NB4 (cell line): ENCODE measurements around the gene SLC16A12.
"Not testable (repeated sequence)": the region's sequence is repeated elsewhere in the genome, so short reads cannot be mapped to it uniquely, and the experiment has no call there.

Experiments
- DNase-seq: peaks from one replicate; pipeline ENCODE4 v3.0.0; 2010; ENCODE audit warnings: low read depth
- H3K4me3 ChIP-seq: one replicate; pipeline ENCODE4 v1.5.1; 2011; ENCODE audit warnings: mild to moderate bottlenecking, low read depth, low read length, moderate library complexity
- MYC ChIP-seq: IDR thresholded peaks from 2 replicates; pipeline ENCODE4 v1.6.1; 2011; ENCODE audit warnings: low read depth, low read length
- POLR2A ChIP-seq: IDR thresholded peaks from 2 replicates; pipeline ENCODE4 v1.6.1; 2011; ENCODE audit warnings: mild to moderate bottlenecking; ENCODE audit not compliant: insufficient read length; ENCODE audit errors: extremely low read depth
- TF ChIP-seq, protein P1 (sequence below): IDR thresholded peaks from 2 replicates; pipeline ENCODE4 v1.6.1; 2011; ENCODE audit warnings: low read depth, low read length
- TF ChIP-seq, protein P2 (sequence below): IDR thresholded peaks from one replicate; pipeline ENCODE4 v1.5.1; 2012; ENCODE audit warnings: low read depth, low read length

SLC16A12 gene

DNA sequence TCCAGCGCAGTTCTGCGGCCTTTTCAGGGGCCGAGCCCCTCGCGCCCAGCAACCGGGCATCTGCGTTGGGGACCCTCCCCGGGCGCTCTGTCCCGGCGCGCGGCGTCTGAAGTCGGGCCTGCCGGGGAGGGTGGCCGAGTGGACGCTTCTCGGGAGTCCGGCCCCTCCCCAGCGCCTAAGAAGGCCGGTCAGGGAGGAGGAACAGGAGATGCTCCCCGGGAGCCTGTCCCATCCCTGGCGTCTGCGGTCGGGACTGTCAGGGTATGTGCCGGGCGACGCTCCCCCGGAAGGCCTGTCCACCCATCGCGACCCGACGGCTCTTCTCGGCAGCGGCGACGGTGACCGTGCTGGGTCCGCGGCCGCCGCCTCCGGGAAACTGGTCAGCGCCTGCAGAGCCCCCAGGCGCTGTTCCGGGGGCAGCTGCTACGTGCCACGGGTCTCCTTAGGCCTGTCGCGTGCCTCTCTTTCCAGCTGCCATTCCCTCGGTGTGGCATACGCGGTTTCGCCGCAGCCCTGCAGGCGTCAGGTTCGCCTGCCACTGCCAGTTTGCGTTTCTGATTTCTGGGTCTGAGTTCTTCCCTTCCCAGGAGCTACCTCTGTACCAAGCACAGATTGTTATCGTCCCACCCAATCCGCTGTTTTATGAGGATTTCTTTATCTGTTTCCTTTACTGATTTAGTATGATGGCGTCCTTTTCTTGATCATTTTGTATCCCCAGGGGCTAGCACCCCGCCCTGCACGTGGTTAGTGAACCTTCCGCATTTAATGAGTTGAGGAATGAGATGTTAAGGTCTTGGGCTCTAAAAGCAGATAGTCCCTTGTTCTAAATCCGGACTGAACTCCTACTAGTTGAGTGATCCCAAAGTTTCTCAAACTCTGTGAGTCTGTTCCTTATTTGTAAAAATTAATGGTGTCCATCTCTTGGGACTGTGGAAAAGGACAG lies 120.2 kb downstream of the SLC16A12 start:
- no peak for TF ChIP-seq MYC
- TF ChIP-seq POLR2A = no peak
- TF ChIP-seq, protein P1, sequence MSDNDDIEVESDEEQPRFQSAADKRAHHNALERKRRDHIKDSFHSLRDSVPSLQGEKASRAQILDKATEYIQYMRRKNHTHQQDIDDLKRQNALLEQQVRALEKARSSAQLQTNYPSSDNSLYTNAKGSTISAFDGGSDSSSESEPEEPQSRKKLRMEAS = no peak
- TF ChIP-seq, protein P2, sequence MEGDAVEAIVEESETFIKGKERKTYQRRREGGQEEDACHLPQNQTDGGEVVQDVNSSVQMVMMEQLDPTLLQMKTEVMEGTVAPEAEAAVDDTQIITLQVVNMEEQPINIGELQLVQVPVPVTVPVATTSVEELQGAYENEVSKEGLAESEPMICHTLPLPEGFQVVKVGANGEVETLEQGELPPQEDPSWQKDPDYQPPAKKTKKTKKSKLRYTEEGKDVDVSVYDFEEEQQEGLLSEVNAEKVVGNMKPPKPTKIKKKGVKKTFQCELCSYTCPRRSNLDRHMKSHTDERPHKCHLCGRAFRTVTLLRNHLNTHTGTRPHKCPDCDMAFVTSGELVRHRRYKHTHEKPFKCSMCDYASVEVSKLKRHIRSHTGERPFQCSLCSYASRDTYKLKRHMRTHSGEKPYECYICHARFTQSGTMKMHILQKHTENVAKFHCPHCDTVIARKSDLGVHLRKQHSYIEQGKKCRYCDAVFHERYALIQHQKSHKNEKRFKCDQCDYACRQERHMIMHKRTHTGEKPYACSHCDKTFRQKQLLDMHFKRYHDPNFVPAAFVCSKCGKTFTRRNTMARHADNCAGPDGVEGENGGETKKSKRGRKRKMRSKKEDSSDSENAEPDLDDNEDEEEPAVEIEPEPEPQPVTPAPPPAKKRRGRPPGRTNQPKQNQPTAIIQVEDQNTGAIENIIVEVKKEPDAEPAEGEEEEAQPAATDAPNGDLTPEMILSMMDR = no peak
- DNase-seq = peak; percentile 56
- H3K4me3 ChIP-seq = peak overlapping the region; percentile 85

GRCh38 chr10:89414146-89414878 lies 121.1 kb downstream of the SLC16A12 start, which contains the start of gene IFIT5:
Gene IFIT5 (plus strand): TSS chr10:89414568. CDS start chr10:89414799, 231 bp downstream.
- H3K4me3 ChIP-seq = peak within 1 kb of the TSS; percentile 85
- TF ChIP-seq, protein P2 = no peak
- TF ChIP-seq POLR2A = no peak
- TF ChIP-seq, protein P1 = peak; percentile 42; the same call in 1 of the 2 replicates
- TF ChIP-seq MYC = peak; percentile 52
- DNase-seq = peak; percentile 82

DNA sequence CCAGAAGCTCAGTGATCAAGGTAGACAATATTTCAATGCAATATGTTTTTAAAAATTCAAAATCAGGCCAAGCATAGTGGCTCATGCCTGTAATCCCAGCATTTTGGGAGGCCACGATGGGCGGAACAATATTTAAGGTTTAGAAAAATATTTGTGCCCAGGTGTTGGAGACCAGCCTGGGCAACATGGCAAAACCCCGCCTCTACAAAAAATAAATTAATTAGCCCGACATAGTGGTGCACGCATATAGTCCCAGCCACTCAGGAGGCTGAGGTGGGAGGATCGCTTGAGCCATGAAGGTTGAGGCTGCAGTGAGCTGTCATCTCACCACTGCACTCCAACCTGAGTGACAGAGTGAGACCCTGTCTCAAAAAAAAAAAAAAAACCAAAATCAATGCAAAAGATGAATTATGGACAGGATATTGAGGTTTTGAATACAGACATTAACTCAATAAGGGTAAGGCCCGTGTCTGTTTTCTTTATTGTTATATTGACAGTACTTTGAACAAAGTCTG lies 121.9 kb downstream of the SLC16A12 start:
- DNase-seq = no peak
- TF ChIP-seq POLR2A (no peak), MYC (no peak)
- TF ChIP-seq, protein P2 = no peak
- TF ChIP-seq, protein P1 = no peak
- peak overlapping the region; percentile 85 for H3K4me3 ChIP-seq

- H3K4me3 ChIP-seq, DNase-seq: not testable (repeated sequence)
These were observed 123.1 kb downstream of the SLC16A12 start for GRCh38 chr10:89412276-89412675.

DNA sequence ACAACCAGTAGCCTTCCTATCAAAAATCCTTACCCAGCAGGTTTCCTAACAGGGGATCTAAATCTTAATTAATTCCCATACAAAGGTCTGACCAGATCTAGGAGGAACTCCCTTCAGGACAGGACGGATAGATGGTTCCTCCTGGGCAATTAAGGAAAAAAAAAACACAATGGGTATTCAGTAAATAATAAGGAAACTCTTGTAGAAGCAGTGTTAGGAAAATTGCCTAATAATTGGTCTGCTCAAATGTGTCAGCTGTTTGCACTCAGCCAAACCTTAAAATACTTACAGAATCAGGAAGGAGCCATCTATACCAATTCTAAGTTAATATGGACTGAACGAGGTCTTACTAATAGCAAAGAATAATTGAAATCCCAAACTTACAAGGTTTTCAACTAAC lies 124.3 kb downstream of the SLC16A12 start:
- not testable (repeated sequence) for H3K4me3 ChIP-seq, DNase-seq

GRCh38 chr10:89410551-89410950 lies 124.8 kb downstream of the SLC16A12 start:
- not testable (repeated sequence) for H3K4me3 ChIP-seq, DNase-seq

- H3K4me3 ChIP-seq, DNase-seq: not testable (repeated sequence)
These were observed 126.1 kb downstream of the SLC16A12 start for GRCh38 chr10:89409282-89409681.

DNA sequence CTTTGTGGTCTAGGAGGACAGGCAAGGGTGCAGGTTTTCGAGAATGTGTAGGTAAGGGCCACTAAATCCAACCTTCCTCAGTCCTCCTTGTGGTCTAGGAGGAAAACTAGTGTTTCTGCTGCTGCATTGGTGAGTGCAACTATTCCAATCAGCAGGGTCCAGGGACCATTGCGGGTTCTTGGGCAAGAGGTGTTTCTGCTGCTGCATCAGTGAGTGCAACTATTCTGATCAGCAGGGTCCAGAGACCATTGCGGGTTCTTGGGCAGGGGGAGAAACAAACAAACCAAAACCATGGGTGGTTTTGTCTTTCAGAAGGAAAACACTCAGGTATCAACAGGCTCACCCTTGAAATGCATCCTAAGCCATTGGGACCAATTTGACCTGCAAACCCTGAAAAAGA lies 127.6 kb downstream of the SLC16A12 start:
- not testable (repeated sequence) for H3K4me3 ChIP-seq, DNase-seq

DNA sequence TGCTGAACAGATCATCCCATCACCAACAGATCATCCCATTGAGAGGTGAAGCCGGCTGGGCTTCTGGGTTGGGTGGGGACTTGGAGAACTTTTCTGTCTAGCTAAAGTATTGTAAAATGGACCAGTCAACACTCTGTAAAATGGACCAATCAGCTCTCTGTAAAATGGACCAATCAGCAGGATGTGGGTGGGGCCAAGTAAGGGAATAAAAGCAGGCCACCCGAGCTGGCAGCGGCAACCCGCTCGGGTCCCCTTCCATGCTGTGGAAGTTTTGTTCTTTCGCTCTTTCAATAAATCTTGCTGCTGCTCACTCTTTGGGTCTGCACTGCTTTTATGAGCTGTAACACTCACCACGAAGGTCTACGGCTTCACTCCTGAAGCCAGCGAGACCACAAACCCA lies 129.2 kb downstream of the SLC16A12 start:
- DNase-seq, H3K4me3 ChIP-seq: not testable (repeated sequence)
